ENCODE measurements around the gene MED22.
A peak's percentile ranks its signal among the peaks of the same experiment; 100 is the strongest.
"Not testable (repeated sequence)": the region's sequence is repeated elsewhere in the genome, so short reads cannot be mapped to it uniquely, and the experiment has no call there.

Gene MED22

GRCh38 chr9:133335924-133336811, 11.8 kb downstream of the MED22 start, which contains the start of gene SURF6:
Gene SURF6 (minus strand): TSS chr9:133336188. CDS start chr9:133336132, 56 bp downstream.
- peak; percentile 95 for DNase-seq (ENCODE audit: low read depth, low spot score)

DNA sequence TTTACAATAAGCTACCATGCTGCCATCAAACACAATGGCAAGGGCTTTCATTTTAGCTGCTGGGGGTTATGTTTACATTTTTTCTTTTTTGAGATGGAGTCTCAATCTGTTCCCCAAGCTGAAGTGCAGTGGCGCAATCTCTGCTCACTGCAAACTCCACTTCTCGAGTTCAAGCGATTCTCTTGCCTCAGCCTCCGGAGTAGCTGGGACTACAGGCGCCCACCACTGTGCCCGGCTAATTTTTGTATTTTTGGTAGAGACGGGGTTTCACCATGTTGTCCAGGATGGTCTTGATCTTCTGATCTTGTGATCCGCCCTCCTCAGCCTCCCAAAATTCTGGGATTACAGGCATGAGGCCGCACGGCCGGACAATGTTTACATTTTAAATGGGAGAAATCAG, 13.0 kb downstream of the MED22 start:
- not testable (repeated sequence) for DNase-seq (ENCODE audit: low read depth, low spot score)

DNA sequence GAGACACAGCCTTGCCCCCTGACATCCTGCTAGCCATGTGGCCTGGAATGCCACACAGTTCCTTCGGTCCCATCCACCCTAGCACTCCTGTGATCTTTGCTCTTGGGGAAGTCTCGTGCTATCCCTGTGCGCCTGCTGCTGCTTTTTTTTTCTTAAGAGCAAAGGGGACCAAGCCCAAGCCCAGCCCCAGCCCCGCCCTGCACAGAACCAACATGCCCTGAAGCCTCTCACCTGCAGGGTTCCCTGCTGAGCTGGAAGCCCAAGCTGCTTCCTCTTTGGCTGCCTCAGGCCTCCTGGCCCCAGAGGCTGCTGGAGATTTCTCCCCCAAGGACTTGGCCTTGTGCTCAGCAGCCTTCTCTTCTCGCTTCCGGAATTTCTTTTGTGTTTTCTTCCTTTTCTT, 13.8 kb downstream of the MED22 start:
- peak; percentile 85 for DNase-seq (ENCODE audit: low read depth, low spot score)

DNA sequence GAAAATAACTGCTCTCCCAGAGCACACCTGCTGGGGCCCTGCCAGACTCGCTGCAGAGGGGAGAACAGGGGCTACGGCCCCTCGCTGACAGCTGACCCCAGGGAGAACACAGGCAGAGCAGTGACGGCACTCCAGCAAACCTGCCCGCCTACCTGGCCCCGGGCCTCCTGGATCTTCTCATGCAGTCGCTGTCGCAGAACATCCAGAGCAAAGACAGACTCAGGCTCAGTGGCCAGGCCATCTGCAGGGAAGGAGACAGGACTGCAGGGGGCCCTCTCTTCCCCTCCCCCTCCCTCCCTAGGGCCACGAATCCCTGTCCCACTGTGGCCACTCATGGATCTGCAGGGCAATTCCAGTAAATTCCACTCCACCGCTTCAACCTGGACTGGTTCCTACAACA, 14.4 kb downstream of the MED22 start:
- DNase-seq (ENCODE audit: low read depth, low spot score): no peak

- DNase-seq (ENCODE audit: low read depth, low spot score): no peak
These were observed 14.9 kb downstream of the MED22 start for GRCh38 chr9:133333011-133333410.

- no peak for DNase-seq (ENCODE audit: low read depth, low spot score)
These were observed 15.6 kb downstream of the MED22 start for GRCh38 chr9:133332381-133332730.

- DNase-seq (ENCODE audit: low read depth, low spot score): no peak
These were observed 16.1 kb downstream of the MED22 start for GRCh38 chr9:133331641-133332380.

- no peak for DNase-seq (ENCODE audit: low read depth, low spot score)
These were observed 16.7 kb downstream of the MED22 start for GRCh38 chr9:133331221-133331620.

GRCh38 chr9:133329306-133330156, 18.4 kb downstream of the MED22 start:
- peak; percentile 75 for DNase-seq (ENCODE audit: low read depth, low spot score)

DNA sequence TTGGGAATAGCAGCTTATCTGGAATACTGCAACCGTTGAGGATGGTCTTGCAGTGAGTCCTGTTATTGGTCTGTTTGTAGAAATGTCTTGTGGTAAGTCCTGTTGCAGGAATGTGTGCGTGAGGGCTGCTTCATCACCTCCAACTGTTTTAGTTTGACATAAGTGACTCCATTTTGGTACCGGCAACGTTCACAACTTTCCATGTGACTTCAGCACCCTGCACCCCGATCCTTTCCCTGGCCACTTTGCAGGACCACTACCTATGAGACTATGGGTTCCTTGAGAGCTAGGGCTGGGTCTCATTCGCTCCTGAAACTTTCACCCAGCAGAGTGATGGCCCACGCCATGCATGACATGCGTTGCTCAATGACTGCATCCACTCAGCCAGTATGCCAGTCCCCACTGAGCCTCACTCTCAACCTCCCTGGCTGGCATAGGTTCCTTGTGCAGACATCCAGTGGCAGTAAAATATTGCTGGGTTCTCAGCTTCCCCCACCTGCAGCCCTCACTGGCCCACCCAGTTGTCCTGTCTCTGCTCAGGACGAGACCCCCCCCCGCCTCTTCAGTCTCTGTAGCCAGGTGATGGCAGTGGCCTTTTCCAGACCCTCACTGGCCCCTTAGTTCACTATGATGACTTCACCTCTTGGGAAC, 20.0 kb downstream of the MED22 start:
- no peak for DNase-seq (ENCODE audit: low read depth, low spot score)

DNA sequence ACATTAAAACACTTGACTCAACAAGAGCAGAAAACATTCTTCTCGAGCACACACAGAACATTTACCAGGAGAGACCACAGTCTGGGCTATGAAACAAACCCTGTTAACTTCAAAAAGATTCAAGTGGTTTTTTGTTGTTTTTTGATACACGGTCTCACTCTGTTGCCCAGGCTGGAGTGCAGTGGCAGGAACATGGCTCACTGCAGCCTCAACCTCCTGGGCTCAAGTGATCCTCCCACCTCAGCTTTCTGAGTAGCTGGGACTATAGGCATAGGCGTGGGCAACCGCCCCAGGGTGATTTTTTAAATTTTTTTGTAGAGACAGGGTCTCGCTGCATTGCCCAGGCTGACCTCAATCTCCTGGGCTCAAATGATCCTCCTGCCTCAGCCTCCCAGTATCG, 20.9 kb downstream of the MED22 start:
- not testable (repeated sequence) for DNase-seq (ENCODE audit: low read depth, low spot score)

DNA sequence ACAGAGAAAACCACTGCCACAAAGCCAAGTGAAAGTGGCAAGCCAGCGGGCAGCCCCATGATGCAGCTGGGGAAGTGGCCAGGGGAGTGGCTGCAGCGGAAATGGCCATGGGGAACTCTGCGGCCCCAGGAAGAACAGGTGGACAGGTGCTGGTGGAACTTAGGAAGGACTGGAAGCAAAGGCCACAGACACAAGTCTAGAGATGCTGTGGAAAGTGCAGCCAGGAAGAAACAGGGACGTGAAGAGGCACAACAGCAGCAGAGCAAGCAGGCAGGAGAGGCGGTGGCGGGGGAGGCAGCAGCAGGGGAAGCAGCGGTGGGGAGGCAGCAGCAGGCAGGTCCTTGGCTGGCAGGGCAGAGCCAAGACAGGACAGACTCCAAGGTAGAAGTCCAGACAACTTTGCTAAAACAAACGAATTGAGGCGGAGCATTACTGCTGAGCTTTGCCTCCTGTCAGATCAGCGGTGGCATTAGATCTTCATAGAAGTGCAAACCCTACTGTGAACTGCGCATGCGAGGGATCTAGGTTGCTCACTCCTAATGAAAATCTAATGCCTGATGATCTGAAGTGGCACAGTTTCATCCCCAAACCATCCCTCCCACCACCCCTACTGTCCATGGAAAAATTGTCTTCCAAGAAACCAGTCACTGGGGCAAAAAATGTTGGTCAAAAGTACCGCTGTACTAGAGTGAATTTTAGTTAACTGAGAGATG, 23.8 kb downstream of the MED22 start:
- DNase-seq (ENCODE audit: low read depth, low spot score): no peak

DNA sequence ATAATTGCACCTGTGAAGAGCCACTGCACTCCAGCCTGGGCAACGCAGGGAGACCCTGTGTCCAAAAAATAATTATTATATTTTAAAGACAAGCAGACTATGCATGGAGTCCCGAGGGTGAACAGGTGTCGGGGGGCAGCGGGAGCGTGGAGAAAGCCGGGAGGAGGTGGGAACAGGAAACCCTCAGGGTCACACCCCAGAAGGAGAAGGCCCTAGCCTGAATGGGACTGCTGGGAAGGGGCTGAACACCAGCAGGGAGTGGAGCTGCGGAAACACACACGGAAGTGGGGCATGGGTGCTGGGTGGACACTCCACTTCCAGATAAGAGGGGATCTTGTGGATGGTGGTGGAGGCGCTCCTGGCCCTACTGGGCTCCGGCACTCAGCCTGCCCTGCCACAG, 24.7 kb downstream of the MED22 start:
- no peak for DNase-seq (ENCODE audit: low read depth, low spot score)

DNA sequence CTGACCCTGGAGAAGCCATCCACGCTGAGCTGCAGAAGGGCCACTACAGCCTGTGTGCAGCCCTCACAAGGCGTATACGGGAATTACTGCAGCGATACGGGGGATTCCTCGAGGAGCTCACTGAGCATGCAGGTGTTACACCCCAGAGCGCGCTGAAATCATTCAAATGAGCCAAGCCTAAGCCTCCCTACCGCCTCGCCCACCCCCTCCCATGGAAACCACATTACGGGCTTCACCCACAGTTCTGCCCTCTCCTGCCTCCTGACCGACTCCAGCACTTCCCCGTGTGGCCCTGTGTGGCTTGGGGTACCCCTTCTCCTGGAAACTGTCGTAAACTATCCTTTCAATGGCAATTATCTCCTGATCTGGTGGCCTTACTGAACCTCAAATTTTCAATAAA, 25.2 kb downstream of the MED22 start:
- no peak for DNase-seq (ENCODE audit: low read depth, low spot score)

GRCh38 chr9:133321411-133321935, 26.5 kb downstream of the MED22 start:
- no peak for DNase-seq (ENCODE audit: low read depth, low spot score)

DNA sequence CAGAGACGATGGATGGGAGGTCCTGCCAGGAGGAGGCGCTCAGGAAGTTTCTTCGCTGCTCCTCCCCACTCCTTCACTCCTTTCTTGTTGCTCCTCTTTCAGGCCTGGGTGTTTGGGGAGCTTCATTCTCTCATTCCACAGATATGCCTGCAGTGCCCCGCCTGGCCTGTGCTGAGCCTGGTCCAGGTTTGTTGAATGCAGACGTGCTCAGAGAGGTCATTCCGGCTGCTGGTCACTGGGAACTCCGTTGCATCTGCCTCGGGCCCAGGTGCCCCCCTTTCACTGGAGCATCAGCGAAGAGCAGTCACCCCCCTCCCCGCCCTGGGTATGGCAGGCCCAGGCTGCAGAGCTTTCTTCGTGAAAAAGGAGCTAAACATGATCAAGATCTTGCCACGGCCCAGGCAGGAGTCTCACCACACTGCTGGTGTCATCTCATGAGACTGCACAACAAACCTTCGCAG, 27.5 kb downstream of the MED22 start:
- DNase-seq (ENCODE audit: low read depth, low spot score): peak; percentile 44

DNA sequence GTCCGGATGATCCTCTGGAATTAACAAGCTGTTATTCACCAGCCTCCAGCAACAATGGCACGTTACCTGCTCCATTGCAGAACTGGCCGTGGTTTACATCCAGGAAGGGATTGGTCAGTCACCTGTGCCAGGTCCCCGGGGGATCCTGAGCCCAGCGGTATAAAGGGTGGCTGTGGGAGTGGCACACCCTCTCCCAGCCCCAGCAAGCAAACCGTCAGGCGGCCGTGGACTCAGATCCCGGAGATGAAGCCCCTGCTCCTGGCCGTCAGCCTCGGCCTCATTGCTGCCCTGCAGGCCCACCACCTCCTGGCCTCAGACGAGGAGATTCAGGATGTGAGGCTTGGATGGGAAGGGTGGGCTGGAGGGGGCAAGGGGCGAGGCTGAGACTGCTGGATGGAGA, 30.4 kb downstream of the MED22 start:
- not testable (repeated sequence) for DNase-seq (ENCODE audit: low read depth, low spot score)

DNA sequence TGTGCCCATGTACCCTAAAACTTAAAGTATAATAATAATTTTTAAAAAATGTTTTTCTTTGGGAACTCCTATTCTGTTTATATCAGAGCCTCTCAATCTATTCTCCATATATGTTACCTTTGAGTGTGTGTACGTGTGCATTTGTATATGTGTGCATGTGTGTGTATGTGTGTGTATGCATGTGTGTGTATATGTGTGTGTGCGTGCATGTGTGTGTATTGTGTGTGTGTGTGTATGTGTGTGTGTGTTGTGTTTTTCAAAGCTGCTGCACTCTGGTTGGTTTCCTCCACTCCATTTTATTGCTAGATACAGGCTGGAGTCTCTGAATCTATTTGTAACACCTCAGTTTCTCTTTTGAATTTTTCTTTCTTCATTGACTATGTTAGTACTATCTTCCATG, 31.9 kb downstream of the MED22 start:
- DNase-seq (ENCODE audit: low read depth, low spot score): no peak

GRCh38 chr9:133309608-133310007, 38.3 kb downstream of the MED22 start:
- DNase-seq (ENCODE audit: low read depth, low spot score): no peak

DNA sequence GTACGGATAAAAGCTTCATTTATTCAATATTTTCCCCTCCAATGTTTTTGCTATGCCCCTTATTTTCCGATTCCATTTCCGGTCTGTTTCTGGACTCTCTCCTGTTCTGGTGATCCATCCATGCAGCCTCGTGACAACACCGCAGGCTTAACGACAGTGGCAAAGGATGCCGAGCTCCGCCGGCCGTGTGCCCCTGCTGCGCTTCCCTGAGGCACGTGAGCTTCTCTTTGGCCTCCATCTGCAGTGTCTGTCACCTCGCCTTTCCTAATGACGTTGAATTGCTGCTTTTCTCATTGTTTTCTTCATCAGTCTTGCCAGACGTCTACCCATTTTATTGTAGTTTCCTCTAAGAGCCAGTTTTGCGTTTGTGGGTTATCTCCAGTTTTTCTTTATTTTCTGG, 40.6 kb downstream of the MED22 start:
- no peak for DNase-seq (ENCODE audit: low read depth, low spot score)

Data from ELF-1 (cell line).